ENCODE results near the gene ANKRD40. TPM values are rescaled to one million over a fixed set of nuclear protein-coding genes. Genes with fewer than 3 reads are reported as not detected.
A peak's percentile ranks its signal among the peaks of the same experiment; 100 is the strongest.
"Not testable (repeated sequence)": the region's sequence is repeated elsewhere in the genome, so short reads cannot be mapped to it uniquely, and the experiment has no call there.

Gene ANKRD40
- total and polyA plus RNA-seq, 10 donors = 6.8 to 54.6 (median 41.0) TPM

DNA sequence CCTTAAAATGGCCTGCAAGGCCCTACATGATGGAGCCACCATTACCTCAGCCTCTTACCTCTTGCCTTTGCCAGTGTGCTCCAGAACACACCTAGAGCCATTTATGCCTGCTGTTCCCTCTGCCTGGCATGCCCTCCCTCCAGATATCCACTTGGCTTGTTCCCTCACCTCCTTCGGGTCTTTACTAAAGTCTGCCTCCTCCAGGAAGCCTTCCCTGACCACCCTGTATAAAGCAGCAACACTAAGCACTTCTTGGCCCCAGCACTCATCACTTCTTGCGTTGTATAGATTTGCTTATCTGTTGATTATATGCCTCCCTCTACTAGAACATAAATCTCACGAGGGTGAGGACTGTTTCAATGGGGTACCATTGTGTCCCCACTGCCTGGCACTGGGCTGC lies 25.3 kb downstream of the ANKRD40 start:
- DNase-seq = no peak
- 79 to 92% (median 87%) methylated on average over 3 of the region's 3 CpGs for WGBS, 5 donors
- intact Hi-C loops (cut with DNase I; ENCODE audit: low total_unique reads) = no loop called here
- Histone ChIP-seq H3K9me3 (no peaks in the 10 kb centered on the region), H3K36me3 (no peaks in the 10 kb centered on the region), H3K4me3 (no peak overlapping the region), H3K27me3 (replicated peaks in 1 of 7) (peaks cover 0 to 5% (median 0%) of the 10 kb centered on the region in 7 donors), H3K27ac (no peak overlapping the region), H3K4me1 (peaks cover 0 to 22% (median 8%) of the 10 kb centered on the region in 6 donors)
- TF ChIP-seq, protein P1, sequence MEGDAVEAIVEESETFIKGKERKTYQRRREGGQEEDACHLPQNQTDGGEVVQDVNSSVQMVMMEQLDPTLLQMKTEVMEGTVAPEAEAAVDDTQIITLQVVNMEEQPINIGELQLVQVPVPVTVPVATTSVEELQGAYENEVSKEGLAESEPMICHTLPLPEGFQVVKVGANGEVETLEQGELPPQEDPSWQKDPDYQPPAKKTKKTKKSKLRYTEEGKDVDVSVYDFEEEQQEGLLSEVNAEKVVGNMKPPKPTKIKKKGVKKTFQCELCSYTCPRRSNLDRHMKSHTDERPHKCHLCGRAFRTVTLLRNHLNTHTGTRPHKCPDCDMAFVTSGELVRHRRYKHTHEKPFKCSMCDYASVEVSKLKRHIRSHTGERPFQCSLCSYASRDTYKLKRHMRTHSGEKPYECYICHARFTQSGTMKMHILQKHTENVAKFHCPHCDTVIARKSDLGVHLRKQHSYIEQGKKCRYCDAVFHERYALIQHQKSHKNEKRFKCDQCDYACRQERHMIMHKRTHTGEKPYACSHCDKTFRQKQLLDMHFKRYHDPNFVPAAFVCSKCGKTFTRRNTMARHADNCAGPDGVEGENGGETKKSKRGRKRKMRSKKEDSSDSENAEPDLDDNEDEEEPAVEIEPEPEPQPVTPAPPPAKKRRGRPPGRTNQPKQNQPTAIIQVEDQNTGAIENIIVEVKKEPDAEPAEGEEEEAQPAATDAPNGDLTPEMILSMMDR (IDR thresholded peaks at IDR 0.05 in 8 of 11, conservative IDR thresholded peaks at IDR 0.05 in 3 of 11) = no peak
- no peak for TF ChIP-seq POLR2A (IDR thresholded peaks at IDR 0.05)
- no peak for TF ChIP-seq POLR2AphosphoS5 (IDR thresholded peaks at IDR 0.05)

DNA sequence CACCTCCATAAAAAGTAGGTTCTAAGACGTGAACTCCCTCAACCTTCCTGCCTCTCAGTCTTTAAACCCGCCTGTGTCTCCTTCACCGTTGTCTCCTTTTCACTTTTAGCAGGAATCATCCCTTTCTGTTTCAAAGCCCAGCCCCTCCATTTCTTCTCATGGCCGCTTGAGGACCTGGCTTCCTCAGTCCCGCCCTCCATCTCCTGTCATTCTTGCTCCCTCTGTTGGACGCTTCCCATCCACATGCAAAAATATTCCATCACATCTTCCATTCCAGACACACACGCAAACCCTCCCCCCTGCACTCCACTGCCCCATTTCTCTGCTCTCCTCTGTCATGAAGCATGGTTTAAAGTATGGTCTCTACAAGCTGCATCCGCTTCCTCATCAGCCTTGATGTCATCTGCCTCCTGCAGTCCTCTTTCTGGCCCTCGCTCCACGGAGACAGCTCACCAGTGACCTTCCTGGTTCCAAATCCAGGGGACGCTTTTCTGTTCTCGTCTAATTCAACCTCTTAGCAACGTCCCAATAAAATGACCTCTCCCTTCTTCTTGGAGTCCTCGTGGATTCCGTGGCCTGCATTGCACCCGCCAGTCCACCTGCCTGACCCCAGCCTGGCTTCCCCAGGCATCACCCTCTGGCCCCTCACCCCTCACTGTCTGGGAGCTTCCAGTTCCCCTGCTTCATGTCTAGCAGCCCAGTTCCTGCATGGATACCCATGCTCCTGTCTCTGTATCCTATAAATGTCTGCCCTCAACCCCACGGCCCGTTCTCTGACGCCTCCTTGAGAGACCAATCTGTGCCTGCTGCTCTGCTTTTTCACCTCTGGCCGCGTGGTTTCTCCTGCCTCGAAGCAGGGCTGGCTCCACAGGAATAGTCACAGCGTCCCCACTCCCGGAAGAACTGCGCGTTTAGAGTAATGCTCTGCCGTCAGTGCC lies 26.2 kb downstream of the ANKRD40 start:
- DNase-seq = peak; percentile 54
- Histone ChIP-seq H3K4me3 (peak overlapping the region in 1 of 8 donors; percentile 4), H3K27ac (peak overlapping the region in 4 of 8 donors; percentile 15 to 55 (median 52)), H3K4me1 (peaks cover 0 to 15% (median 8%) of the 10 kb centered on the region in 6 donors), H3K27me3 (replicated peaks in 1 of 7) (peaks cover 0 to 5% (median 0%) of the 10 kb centered on the region in 7 donors), H3K9me3 (no peaks in the 10 kb centered on the region), H3K36me3 (no peaks in the 10 kb centered on the region)
- TF ChIP-seq, protein P1 (IDR thresholded peaks at IDR 0.05 in 8 of 11, conservative IDR thresholded peaks at IDR 0.05 in 3 of 11) = peak in 9 of 11 experiments; percentile 36 to 85 (median 50)
- TF ChIP-seq POLR2AphosphoS5 (IDR thresholded peaks at IDR 0.05) = no peak
- WGBS, 5 donors = 53 to 57% (median 56%) methylated on average over 27 of the region's 27 CpGs
- intact Hi-C loops (cut with DNase I; ENCODE audit: low total_unique reads) = no loop called here

DNA sequence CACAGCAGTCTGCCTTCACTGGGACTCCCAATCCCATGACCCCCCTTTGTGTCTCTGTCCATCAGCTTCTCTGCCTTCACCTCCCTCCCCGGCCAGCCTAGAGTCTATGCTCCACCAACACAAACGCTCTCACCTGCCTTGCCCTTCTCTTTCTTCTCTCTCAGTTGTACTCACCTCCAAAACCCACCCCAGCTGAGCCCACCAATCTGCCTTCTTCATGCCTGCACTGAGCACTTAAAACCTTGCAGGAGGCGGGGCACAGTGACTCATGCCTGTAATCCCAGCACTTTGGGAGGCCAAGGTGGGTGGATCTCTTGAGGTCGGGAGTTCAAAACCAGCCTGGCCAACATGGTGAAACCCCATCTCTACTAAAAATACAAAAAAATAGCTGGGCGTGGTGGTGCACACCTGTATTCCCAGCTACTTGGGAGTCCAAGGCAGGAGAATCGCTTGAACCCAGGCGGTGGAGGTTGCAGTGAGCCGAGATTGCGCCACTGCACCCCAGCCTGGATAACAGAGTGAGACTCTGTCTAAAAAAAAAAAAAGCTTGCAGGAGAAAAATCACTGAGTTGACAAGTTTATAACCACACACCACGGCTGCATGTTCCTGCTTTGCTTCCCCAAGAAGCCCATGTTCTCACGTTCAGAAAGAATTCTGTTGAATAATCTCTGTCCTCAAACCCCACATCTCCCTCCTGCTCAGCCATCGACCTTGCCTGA lies 27.0 kb downstream of the ANKRD40 start:
- intact Hi-C loops (cut with DNase I; ENCODE audit: low total_unique reads); H3K36me3 ChIP-seq; H3K9me3 ChIP-seq; H3K27me3 ChIP-seq (replicated peaks in 1 of 7): not testable (repeated sequence)
- H3K4me1 ChIP-seq = peaks cover 0 to 11% (median 8%) of the 10 kb centered on the region in 6 donors
- peak overlapping the region in 4 of 8 donors; percentile 15 to 55 (median 52) for H3K27ac ChIP-seq
- DNase-seq = peak; percentile 58
- H3K4me3 ChIP-seq = peak overlapping the region in 1 of 8 donors; percentile 4
- WGBS, 5 donors = 63 to 72% (median 67%) methylated on average over 12 of the region's 12 CpGs

DNA sequence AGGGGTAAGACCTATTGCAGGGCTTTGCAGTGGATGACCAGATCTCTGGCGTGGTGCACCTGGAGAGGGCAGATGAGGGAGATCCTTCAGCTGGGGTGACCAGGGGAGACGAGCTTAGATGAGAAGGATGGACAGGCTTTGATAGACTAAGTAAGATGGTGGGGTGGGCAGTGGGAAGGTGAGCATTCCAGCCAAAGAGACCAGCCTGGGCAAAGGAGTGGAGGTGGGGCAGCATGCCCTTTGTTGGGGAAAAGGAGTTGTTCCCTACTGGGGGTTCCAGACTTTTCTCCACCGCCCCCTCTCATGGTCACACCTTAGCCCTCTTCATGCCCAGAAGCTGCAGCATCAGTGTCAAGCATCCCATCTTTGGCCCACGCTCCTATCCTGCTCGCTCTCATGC lies 27.6 kb downstream of the ANKRD40 start:
- H3K4me1 ChIP-seq = peaks cover 0 to 11% (median 8%) of the 10 kb centered on the region in 6 donors
- DNase-seq = no peak
- 90 to 96% (median 96%) methylated on average over 5 of the region's 5 CpGs for WGBS, 5 donors
- intact Hi-C loops (cut with DNase I; ENCODE audit: low total_unique reads) = no loop called here
- peaks cover 0 to 5% (median 0%) of the 10 kb centered on the region in 7 donors for H3K27me3 ChIP-seq (replicated peaks in 1 of 7)
- no peaks in the 10 kb centered on the region for H3K36me3 ChIP-seq
- H3K9me3 ChIP-seq = no peaks in the 10 kb centered on the region
- H3K4me3 ChIP-seq = no peak overlapping the region
- no peak overlapping the region for H3K27ac ChIP-seq
- no peak for TF ChIP-seq POLR2A (IDR thresholded peaks at IDR 0.05)
- TF ChIP-seq, protein P1 (IDR thresholded peaks at IDR 0.05 in 8 of 11, conservative IDR thresholded peaks at IDR 0.05 in 3 of 11) = no peak
